GM23338 (cell line): ENCODE measurements around the gene CROCC2. TPM values are rescaled to one million over a fixed set of nuclear protein-coding genes. Genes with fewer than 3 reads are reported as not detected.

Experiments
- ATAC-seq: fragments of 200-7000 bp; cut with Tn5 transposase; 3 replicates; pipeline ENCODE4 v1.9.1; 2020
- DNase-seq: peaks from one replicate; pipeline ENCODE4 v3.0.0-alpha.2; 2015; ENCODE audit warnings: low spot score
- H2AFZ ChIP-seq: fragments of 200-600 bp; sonication (generic); 2 replicates; pipeline ENCODE4 v1.8.0; 2016; ENCODE audit warnings: antibody characterized with exemption, mild to moderate bottlenecking, moderate library complexity
- H3F3A ChIP-seq: fragments of 200-600 bp; sonication (generic); replicated peaks from 2 replicates; pipeline ENCODE4 v1.8.0; 2017; ENCODE audit warnings: antibody characterized with exemption, mixed run types, low read depth
- H3K27ac ChIP-seq: fragments of 200-600 bp; sonication (generic); 2 replicates; pipeline ENCODE4 v1.6.1; 2016; ENCODE audit warnings: low read depth
- H3K27me3 ChIP-seq: fragments of 200-600 bp; sonication (generic); 2 replicates; pipeline ENCODE4 v1.8.0; 2016; ENCODE audit warnings: mild to moderate bottlenecking, mixed run types, moderate library complexity; ENCODE audit not compliant: insufficient read depth
- H3K36me3 ChIP-seq: fragments of 200-600 bp; sonication (generic); 2 replicates; pipeline ENCODE4 v1.8.0; 2016; ENCODE audit warnings: mild to moderate bottlenecking; ENCODE audit not compliant: insufficient read depth
- H3K4me1 ChIP-seq: fragments of 200-600 bp; sonication (generic); 2 replicates; pipeline ENCODE4 v1.8.0; 2016; ENCODE audit warnings: mild to moderate bottlenecking, moderate library complexity; ENCODE audit not compliant: insufficient read depth
- H3K4me2 ChIP-seq: fragments of 200-600 bp; sonication (generic); 2 replicates; pipeline ENCODE4 v1.7.1; 2017; ENCODE audit warnings: mixed run types
- H3K4me3 ChIP-seq: fragments of 200-600 bp; sonication (generic); 2 replicates; pipeline ENCODE4 v1.6.1; 2016; ENCODE audit warnings: mixed run types
- H3K79me2 ChIP-seq: fragments of 200-600 bp; sonication (generic); replicated peaks from 2 replicates; pipeline ENCODE4 v1.8.0; 2017; ENCODE audit warnings: mild to moderate bottlenecking; ENCODE audit not compliant: insufficient read depth
- H3K9me2 ChIP-seq: fragments of 200-600 bp; sonication (generic); 2 replicates; pipeline ENCODE4 v1.8.0; 2017; ENCODE audit not compliant: insufficient read depth
- H4K20me1 ChIP-seq: fragments of 200-600 bp; sonication (generic); replicated peaks from 2 replicates; pipeline ENCODE4 v1.8.0; 2017; ENCODE audit warnings: mild to moderate bottlenecking; ENCODE audit not compliant: insufficient read depth
- H3K27ac Mint-ChIP-seq: 2 replicates; pipeline ENCODE4 v1.8.0; 2020; ENCODE audit warnings: inconsistent platforms, mild to moderate bottlenecking, moderate library complexity, mixed read lengths
- H3K27me3 Mint-ChIP-seq: 3 replicates; pipeline ENCODE4 v1.8.0; 2022; ENCODE audit warnings: low read depth, mild to moderate bottlenecking, moderate library complexity, mixed read lengths, inconsistent platforms; ENCODE audit not compliant: insufficient read depth, poor library complexity
- H3K36me3 Mint-ChIP-seq: 3 replicates; pipeline ENCODE4 v1.8.0; 2021; ENCODE audit warnings: low read depth, mild to moderate bottlenecking, inconsistent platforms, moderate library complexity, mixed read lengths
- H3K4me1 Mint-ChIP-seq: 3 replicates; pipeline ENCODE4 v1.8.0; 2020; ENCODE audit warnings: mild to moderate bottlenecking, inconsistent platforms, mixed read lengths
- H3K4me3 Mint-ChIP-seq: 3 replicates; pipeline ENCODE4 v1.8.0; 2021; ENCODE audit warnings: moderate library complexity, mild to moderate bottlenecking, inconsistent platforms, mixed read lengths
- H3K9me3 Mint-ChIP-seq: 3 replicates; pipeline ENCODE4 v1.8.0; 2020; ENCODE audit warnings: moderate library complexity, mild to moderate bottlenecking, inconsistent platforms, mixed read lengths
- EZH2 ChIP-seq: fragments of 200-600 bp; sonication (generic); IDR thresholded peaks from one replicate; pipeline ENCODE4 v1.8.0; 2017; ENCODE audit warnings: antibody characterized with exemption, mild to moderate bottlenecking, low read depth; ENCODE audit not compliant: unreplicated experiment
- POLR2AphosphoS5 ChIP-seq: IDR thresholded peaks from 2 replicates; pipeline ENCODE4 v1.6.1; 2016; ENCODE audit warnings: antibody characterized with exemption, low read depth
- ZNF114 ChIP-seq: fragments of 250-450 bp; sonication (Bioruptor Pico); IDR thresholded peaks from 2 replicates; pipeline ENCODE4 v1.5.0; 2020; ENCODE audit warnings: mild to moderate bottlenecking, moderate library complexity
- polyA plus RNA-seq: library from polyadenylated mRNA; unstranded; fragments of >200 nt; fragmentation: Nextera tagmentation; extraction: Ambion mirVana; gene quantifications from 2 replicates; pipeline ENCODE4 v1.2.1, GENCODE V29; 2016
- total RNA-seq: library from RNA; depleted of rRNA; stranded (reverse); fragments of >200 nt; shearing (Covaris generic); gene quantifications from 2 replicates; pipeline ENCODE4 v1.2.3, GENCODE V29; 2014
- TF ChIP-seq, protein P1 (sequence below): fragments of 250-450 bp; sonication (Bioruptor Pico); IDR thresholded peaks from 2 replicates; pipeline ENCODE4 v1.5.0; 2020; ENCODE audit warnings: mild to moderate bottlenecking, moderate library complexity
- TF ChIP-seq, protein P2 (sequence below): IDR thresholded peaks from one replicate; pipeline ENCODE4 v1.6.1; 2018; ENCODE audit warnings: antibody characterized with exemption; ENCODE audit not compliant: unreplicated experiment
- TF ChIP-seq, protein P3 (sequence below), 2 experiments: fragments of 200-600 bp in 1 of 2; sonication (generic) in 1 of 2; conservative IDR thresholded peaks; 2 replicates each; pipeline versions ENCODE4 v1.5.1 to v1.6.1; 2016 to 2017; ENCODE audit warnings: antibody characterized with exemption in 2 of 2, low read depth in 2 of 2, mild to moderate bottlenecking in 2 of 2, moderate library complexity in 1 of 2
- TF ChIP-seq, protein P4 (sequence below): IDR thresholded peaks from 2 replicates; pipeline ENCODE4 v1.6.1; 2016; ENCODE audit warnings: antibody characterized with exemption

CROCC2 gene
- total and polyA plus RNA-seq, 2 experiments from 2014 or later, result not detected

DNA sequence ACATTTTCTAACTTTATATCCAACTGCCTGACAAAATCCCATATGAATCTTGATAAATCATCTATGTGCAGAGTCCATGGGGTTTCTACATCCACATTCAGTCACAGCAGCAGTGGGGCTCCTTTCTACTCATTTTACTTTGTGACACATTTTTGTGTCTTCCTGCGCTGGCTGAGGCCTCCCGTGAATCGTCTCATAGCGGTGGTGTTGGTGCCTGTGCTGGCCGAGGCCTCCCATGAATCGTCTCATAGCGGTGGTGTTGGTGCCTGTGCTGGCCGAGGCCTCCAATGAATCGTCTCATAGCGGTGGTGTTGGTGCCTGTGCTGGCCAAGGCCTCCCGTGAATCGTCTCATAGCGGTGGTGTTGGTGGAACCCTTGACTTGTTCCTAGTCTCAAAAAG lies 109.3 kb downstream of the CROCC2 start (continued):
- TF ChIP-seq, protein P1, sequence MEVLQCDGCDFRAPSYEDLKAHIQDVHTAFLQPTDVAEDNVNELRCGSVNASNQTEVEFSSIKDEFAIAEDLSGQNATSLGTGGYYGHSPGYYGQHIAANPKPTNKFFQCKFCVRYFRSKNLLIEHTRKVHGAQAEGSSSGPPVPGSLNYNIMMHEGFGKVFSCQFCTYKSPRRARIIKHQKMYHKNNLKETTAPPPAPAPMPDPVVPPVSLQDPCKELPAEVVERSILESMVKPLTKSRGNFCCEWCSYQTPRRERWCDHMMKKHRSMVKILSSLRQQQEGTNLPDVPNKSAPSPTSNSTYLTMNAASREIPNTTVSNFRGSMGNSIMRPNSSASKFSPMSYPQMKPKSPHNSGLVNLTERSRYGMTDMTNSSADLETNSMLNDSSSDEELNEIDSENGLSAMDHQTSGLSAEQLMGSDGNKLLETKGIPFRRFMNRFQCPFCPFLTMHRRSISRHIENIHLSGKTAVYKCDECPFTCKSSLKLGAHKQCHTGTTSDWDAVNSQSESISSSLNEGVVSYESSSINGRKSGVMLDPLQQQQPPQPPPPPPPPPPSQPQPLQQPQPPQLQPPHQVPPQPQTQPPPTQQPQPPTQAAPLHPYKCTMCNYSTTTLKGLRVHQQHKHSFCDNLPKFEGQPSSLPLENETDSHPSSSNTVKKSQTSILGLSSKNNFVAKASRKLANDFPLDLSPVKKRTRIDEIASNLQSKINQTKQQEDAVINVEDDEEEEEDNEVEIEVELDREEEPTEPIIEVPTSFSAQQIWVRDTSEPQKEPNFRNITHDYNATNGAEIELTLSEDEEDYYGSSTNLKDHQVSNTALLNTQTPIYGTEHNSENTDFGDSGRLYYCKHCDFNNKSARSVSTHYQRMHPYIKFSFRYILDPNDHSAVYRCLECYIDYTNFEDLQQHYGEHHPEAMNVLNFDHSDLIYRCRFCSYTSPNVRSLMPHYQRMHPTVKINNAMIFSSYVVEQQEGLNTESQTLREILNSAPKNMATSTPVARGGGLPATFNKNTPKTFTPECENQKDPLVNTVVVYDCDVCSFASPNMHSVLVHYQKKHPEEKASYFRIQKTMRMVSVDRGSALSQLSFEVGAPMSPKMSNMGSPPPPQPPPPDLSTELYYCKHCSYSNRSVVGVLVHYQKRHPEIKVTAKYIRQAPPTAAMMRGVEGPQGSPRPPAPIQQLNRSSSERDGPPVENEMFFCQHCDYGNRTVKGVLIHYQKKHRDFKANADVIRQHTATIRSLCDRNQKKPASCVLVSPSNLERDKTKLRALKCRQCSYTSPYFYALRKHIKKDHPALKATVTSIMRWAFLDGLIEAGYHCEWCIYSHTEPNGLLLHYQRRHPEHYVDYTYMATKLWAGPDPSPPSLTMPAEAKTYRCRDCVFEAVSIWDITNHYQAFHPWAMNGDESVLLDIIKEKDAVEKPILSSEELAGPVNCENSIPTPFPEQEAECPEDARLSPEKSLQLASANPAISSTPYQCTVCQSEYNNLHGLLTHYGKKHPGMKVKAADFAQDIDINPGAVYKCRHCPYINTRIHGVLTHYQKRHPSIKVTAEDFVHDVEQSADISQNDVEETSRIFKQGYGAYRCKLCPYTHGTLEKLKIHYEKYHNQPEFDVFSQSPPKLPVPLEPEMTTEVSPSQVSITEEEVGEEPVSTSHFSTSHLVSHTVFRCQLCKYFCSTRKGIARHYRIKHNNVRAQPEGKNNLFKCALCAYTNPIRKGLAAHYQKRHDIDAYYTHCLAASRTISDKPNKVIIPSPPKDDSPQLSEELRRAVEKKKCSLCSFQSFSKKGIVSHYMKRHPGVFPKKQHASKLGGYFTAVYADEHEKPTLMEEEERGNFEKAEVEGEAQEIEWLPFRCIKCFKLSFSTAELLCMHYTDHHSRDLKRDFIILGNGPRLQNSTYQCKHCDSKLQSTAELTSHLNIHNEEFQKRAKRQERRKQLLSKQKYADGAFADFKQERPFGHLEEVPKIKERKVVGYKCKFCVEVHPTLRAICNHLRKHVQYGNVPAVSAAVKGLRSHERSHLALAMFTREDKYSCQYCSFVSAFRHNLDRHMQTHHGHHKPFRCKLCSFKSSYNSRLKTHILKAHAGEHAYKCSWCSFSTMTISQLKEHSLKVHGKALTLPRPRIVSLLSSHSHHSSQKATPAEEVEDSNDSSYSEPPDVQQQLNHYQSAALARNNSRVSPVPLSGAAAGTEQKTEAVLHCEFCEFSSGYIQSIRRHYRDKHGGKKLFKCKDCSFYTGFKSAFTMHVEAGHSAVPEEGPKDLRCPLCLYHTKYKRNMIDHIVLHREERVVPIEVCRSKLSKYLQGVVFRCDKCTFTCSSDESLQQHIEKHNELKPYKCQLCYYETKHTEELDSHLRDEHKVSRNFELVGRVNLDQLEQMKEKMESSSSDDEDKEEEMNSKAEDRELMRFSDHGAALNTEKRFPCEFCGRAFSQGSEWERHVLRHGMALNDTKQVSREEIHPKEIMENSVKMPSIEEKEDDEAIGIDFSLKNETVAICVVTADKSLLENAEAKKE (CRISPR knock-in tag), result no peak
- TF ChIP-seq, protein P2, sequence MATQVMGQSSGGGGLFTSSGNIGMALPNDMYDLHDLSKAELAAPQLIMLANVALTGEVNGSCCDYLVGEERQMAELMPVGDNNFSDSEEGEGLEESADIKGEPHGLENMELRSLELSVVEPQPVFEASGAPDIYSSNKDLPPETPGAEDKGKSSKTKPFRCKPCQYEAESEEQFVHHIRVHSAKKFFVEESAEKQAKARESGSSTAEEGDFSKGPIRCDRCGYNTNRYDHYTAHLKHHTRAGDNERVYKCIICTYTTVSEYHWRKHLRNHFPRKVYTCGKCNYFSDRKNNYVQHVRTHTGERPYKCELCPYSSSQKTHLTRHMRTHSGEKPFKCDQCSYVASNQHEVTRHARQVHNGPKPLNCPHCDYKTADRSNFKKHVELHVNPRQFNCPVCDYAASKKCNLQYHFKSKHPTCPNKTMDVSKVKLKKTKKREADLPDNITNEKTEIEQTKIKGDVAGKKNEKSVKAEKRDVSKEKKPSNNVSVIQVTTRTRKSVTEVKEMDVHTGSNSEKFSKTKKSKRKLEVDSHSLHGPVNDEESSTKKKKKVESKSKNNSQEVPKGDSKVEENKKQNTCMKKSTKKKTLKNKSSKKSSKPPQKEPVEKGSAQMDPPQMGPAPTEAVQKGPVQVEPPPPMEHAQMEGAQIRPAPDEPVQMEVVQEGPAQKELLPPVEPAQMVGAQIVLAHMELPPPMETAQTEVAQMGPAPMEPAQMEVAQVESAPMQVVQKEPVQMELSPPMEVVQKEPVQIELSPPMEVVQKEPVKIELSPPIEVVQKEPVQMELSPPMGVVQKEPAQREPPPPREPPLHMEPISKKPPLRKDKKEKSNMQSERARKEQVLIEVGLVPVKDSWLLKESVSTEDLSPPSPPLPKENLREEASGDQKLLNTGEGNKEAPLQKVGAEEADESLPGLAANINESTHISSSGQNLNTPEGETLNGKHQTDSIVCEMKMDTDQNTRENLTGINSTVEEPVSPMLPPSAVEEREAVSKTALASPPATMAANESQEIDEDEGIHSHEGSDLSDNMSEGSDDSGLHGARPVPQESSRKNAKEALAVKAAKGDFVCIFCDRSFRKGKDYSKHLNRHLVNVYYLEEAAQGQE, result no peak

DNA sequence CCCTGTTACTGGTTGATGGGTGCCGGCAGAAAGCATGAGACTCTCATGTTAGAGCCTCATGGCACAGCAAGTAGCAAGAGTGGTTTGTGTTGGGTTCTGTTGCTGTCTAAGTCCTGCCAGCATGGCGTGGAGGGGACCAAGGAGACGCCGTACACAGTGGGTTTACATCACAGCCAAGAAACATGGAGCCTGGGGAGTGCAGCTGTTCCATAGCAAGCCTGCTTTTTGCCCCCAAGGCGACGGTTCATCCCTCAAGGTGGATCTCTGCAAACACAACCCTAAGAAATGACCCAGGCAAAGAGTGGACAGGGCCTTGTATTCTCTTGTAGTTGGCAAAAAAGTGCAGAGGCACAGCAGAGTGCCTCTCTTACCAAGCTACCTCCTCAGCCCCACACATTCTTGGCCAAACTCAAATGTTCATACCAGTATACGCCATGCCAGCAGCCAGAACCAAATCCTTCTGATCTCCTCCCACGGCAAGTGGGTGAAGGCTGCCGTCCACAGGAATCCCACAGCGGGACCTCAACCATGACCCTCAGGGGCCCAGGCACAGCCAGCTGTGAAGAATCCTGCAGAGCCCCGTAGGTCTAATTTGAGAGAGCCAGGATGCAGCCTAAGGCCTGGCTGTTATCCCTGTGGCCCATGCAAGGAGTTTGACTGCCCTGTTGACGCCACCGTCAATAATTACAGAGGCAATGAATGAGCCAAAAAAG lies 111.2 kb downstream of the CROCC2 start:
- no peak overlapping the region for H2AFZ ChIP-seq
- H3F3A ChIP-seq, result no peaks in the 10 kb centered on the region
- H3K79me2 ChIP-seq, result no peaks in the 10 kb centered on the region
- H3K4me2 ChIP-seq, result no peak overlapping the region
- no peak overlapping the region for H3K4me3 Mint-ChIP-seq
- H3K27ac ChIP-seq, result no peak overlapping the region
- no peak for TF ChIP-seq EZH2
- TF ChIP-seq, protein P3, sequence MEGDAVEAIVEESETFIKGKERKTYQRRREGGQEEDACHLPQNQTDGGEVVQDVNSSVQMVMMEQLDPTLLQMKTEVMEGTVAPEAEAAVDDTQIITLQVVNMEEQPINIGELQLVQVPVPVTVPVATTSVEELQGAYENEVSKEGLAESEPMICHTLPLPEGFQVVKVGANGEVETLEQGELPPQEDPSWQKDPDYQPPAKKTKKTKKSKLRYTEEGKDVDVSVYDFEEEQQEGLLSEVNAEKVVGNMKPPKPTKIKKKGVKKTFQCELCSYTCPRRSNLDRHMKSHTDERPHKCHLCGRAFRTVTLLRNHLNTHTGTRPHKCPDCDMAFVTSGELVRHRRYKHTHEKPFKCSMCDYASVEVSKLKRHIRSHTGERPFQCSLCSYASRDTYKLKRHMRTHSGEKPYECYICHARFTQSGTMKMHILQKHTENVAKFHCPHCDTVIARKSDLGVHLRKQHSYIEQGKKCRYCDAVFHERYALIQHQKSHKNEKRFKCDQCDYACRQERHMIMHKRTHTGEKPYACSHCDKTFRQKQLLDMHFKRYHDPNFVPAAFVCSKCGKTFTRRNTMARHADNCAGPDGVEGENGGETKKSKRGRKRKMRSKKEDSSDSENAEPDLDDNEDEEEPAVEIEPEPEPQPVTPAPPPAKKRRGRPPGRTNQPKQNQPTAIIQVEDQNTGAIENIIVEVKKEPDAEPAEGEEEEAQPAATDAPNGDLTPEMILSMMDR (conservative IDR thresholded peaks at IDR 0.05; ENCODE audit: low read depth in 2 of 2), result no peak
- no peak for TF ChIP-seq ZNF114
- no peak for TF ChIP-seq POLR2AphosphoS5
- TF ChIP-seq, protein P4, sequence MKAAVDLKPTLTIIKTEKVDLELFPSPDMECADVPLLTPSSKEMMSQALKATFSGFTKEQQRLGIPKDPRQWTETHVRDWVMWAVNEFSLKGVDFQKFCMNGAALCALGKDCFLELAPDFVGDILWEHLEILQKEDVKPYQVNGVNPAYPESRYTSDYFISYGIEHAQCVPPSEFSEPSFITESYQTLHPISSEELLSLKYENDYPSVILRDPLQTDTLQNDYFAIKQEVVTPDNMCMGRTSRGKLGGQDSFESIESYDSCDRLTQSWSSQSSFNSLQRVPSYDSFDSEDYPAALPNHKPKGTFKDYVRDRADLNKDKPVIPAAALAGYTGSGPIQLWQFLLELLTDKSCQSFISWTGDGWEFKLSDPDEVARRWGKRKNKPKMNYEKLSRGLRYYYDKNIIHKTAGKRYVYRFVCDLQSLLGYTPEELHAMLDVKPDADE, result no peak
- no peak overlapping the region for H3K27ac Mint-ChIP-seq
- H3K9me3 Mint-ChIP-seq, result peaks cover 3% of the 10 kb centered on the region; the same call in 2 of the 3 replicates
- peaks cover 4% of the 10 kb centered on the region; the same call in 1 of the 2 replicates for H3K9me2 ChIP-seq
- no peaks in the 10 kb centered on the region for H3K36me3 ChIP-seq
- ATAC-seq (no peak), DNase-seq (no peak)
- no peaks in the 10 kb centered on the region for H3K27me3 ChIP-seq
- H3K36me3 Mint-ChIP-seq, result no peaks in the 10 kb centered on the region; the same call in 2 of the 3 replicates
- H3K27me3 Mint-ChIP-seq, result peaks cover 2% of the 10 kb centered on the region
- H3K4me1 Mint-ChIP-seq, result peaks cover 1% of the 10 kb centered on the region; the same call in 2 of the 3 replicates
- no peaks in the 10 kb centered on the region; the same call in 1 of the 2 replicates for H4K20me1 ChIP-seq
- H3K4me3 ChIP-seq, result no peak overlapping the region
- H3K4me1 ChIP-seq, result no peaks in the 10 kb centered on the region
